Panc1 (cell line): ENCODE measurements around the gene FSIP1. TPM values are rescaled to one million over a fixed set of nuclear protein-coding genes. Genes with fewer than 3 reads are reported as not detected.

Experiments used
- ATAC-seq: fragments of 200-7000 bp; cut with Tn5 transposase; 2 replicates; pipeline ENCODE4 v1.9.1; 2020; ENCODE audit warnings: mild to moderate bottlenecking, moderate library complexity
- BruUV-seq: library from RNA; stranded (reverse); fragments of 400-500 nt; replicated peaks from 2 replicates; lab custom pipeline; 2021; lab: Mats Ljungman, UMichigan
- CTCF ChIA-PET: fragments of 300-600 bp; sonication (Branson Sonifier 250); formaldehyde crosslinking; loops from one replicate; lab custom pipeline; 2022; ENCODE audit warnings: antibody characterized with exemption; lab: Charles Lee
- POLR2A ChIA-PET: fragments of 300-600 bp; sonication (Branson Sonifier 250); formaldehyde crosslinking; loops from one replicate; lab custom pipeline; 2022; ENCODE audit warnings: antibody characterized with exemption; lab: Charles Lee
- DNase-seq: peaks from one replicate; pipeline ENCODE4 v3.0.0-alpha.2; 2010; ENCODE audit warnings: low read depth, low spot score
- H3K27ac ChIP-seq: 2 replicates; pipeline ENCODE4 v1.5.1; 2011; ENCODE audit warnings: mild to moderate bottlenecking, low read length, inconsistent platforms
- H3K27me3 ChIP-seq: fragments of 200-500 bp; sonication (Bioruptor generic); 2 replicates; pipeline ENCODE4 v1.6.0; 2014; ENCODE audit warnings: low read length, inconsistent platforms; ENCODE audit not compliant: control insufficient read depth, insufficient read depth
- H3K36me3 ChIP-seq: fragments of 200-500 bp; sonication (Bioruptor generic); 2 replicates; pipeline ENCODE4 v1.5.1; 2014; ENCODE audit warnings: inconsistent platforms, mild to moderate bottlenecking, low read length, moderate library complexity; ENCODE audit not compliant: control insufficient read depth, insufficient read depth
- H3K4me1 ChIP-seq: 2 replicates; pipeline ENCODE4 v1.5.1; 2011; ENCODE audit warnings: inconsistent platforms, mild to moderate bottlenecking, low read length, moderate library complexity; ENCODE audit not compliant: control insufficient read depth, insufficient read depth
- H3K4me3 ChIP-seq, 2 experiments: 2 replicates each; pipeline ENCODE4 v1.5.1; 2011 to 2012; ENCODE audit warnings: low read depth in 2 of 2, low read length in 2 of 2, mild to moderate bottlenecking in 2 of 2, inconsistent platforms in 1 of 2, moderate library complexity in 1 of 2
- H3K9me3 ChIP-seq: fragments of 200-500 bp; sonication (Bioruptor generic); 2 replicates; pipeline ENCODE4 v1.5.1; 2014; ENCODE audit warnings: low read depth, mild to moderate bottlenecking, inconsistent platforms, low read length, moderate library complexity; ENCODE audit not compliant: control insufficient read depth, insufficient read depth
- CTCF ChIP-seq: fragments of 450-650 bp; IDR thresholded peaks from 2 replicates; pipeline ENCODE4 v1.5.1; 2017; ENCODE audit warnings: mild to moderate bottlenecking
- POLR2AphosphoS5 ChIP-seq: IDR thresholded peaks from 2 replicates; pipeline ENCODE4 v1.6.1; 2012; ENCODE audit warnings: mild to moderate bottlenecking, low read depth, low read length, moderate library complexity
- REST ChIP-seq, 2 experiments: IDR thresholded peaks; 2 replicates each; pipeline ENCODE4 v1.6.1; 2011 to 2012; ENCODE audit warnings: low read depth in 2 of 2, control low read depth in 1 of 2, low read length in 1 of 2, mild to moderate bottlenecking in 1 of 2, moderate library complexity in 1 of 2; ENCODE audit not compliant: insufficient read depth in 1 of 2
- SIN3A ChIP-seq: IDR thresholded peaks from 2 replicates; pipeline ENCODE4 v1.6.1; 2012; ENCODE audit warnings: low read depth, mild to moderate bottlenecking, low read length, moderate library complexity, borderline replicate concordance; ENCODE audit not compliant: insufficient read depth
- TCF7L2 ChIP-seq: IDR thresholded peaks from 2 replicates; pipeline ENCODE4 v1.6.1; 2011; ENCODE audit warnings: mild to moderate bottlenecking, low read depth, low read length, inconsistent platforms
- in situ Hi-C: cut with HindIII; loops from 2 replicates; pipeline ENCODE4 v1.10.0; 2016; ENCODE audit warnings: low sequenced_read_pairs, low pct_unique_long_range_greater_than_20kb
- intact Hi-C: fragments of 100-400 bp; cut with micrococcal nuclease; formaldehyde crosslinking; loops from one replicate; pipeline ENCODE4 v1.10.0; 2022; ENCODE audit not compliant: unreplicated experiment
- total RNA-seq: library from RNA; stranded (reverse); gene quantifications from one replicate; pipeline ENCODE4 v1.2.1, GENCODE V29; 2021; ENCODE audit not compliant: unreplicated experiment

FSIP1 gene
- total RNA-seq, 1 experiment from 2014 or later, result 1.4 TPM

- no peak overlapping the region for H3K27ac ChIP-seq
- no peaks in the 10 kb centered on the region for H3K36me3 ChIP-seq
- ChIA-PET POLR2A (no interaction called here), CTCF (no interaction called here)
- in situ Hi-C loops (no loop called here), intact Hi-C loops (no loop called here)
- ATAC-seq (no peak), DNase-seq (no peak)
- no TSS peak for BruUV-seq
- no peaks in the 10 kb centered on the region for H3K27me3 ChIP-seq
- H3K9me3 ChIP-seq, result no peaks in the 10 kb centered on the region
- TF ChIP-seq POLR2AphosphoS5 (no peak), TCF7L2 (no peak), REST (IDR thresholded peaks at IDR 0.05; ENCODE audit: insufficient read depth in 1 of 2, low read depth in 2 of 2, low read length in 1 of 2) (no peak), SIN3A (no peak), CTCF (no peak)
- no peak overlapping the region for H3K4me3 ChIP-seq
- H3K4me1 ChIP-seq, result no peaks in the 10 kb centered on the region
Observed at GRCh38 chr15:39699516-39700374, 82.9 kb downstream of the FSIP1 start.

GRCh38 chr15:39698444-39699390, 83.9 kb downstream of the FSIP1 start:
- Histone ChIP-seq H3K36me3 (no peaks in the 10 kb centered on the region), H3K27me3 (no peaks in the 10 kb centered on the region), H3K27ac (no peak overlapping the region), H3K4me3 (no peak overlapping the region), H3K4me1 (no peaks in the 10 kb centered on the region), H3K9me3 (no peaks in the 10 kb centered on the region)
- ChIA-PET POLR2A (no interaction called here), CTCF (no interaction called here)
- intact Hi-C loops, result no loop called here
- DNase-seq (no peak), ATAC-seq (no peak)
- no TSS peak for BruUV-seq
- in situ Hi-C loops, result no loop called here
- TF ChIP-seq REST (IDR thresholded peaks at IDR 0.05; ENCODE audit: insufficient read depth in 1 of 2, low read depth in 2 of 2, low read length in 1 of 2), result no peak
- no peak for TF ChIP-seq TCF7L2
- TF ChIP-seq CTCF, result no peak
- TF ChIP-seq SIN3A, result no peak
- no peak for TF ChIP-seq POLR2AphosphoS5
